Measurements from ENCODE around the gene UBASH3A.
"Not testable (repeated sequence)": the region's sequence is repeated elsewhere in the genome, so short reads cannot be mapped to it uniquely, and the experiment has no call there.

The UBASH3A gene

GRCh38 chr21:42469272-42469671 lies 65.6 kb downstream of the UBASH3A start:
- DNase-seq = no peak

DNA sequence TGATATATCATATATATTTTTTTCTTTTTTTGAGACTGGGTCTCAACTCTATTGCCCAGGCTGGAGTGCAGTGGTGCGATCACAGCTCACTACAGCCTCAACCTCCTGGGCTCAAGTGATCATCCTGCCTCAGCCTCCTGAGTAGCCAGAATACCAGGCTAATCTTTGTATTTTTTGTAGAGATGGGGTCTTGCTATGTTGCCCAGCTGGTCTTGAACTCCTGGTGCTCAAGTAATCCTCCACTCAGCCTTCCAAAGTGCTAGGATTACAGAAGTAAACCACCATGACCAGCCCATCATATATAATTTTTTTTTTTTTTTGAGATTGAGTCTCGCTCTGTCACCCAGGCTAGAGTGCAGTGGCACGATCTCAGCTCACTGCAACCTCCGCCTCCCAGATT lies 66.0 kb downstream of the UBASH3A start:
- not testable (repeated sequence) for DNase-seq

GRCh38 chr21:42471206-42471605 lies 67.5 kb downstream of the UBASH3A start:
- no peak for DNase-seq

- no peak for DNase-seq
Observed at GRCh38 chr21:42471716-42472330, 68.1 kb downstream of the UBASH3A start.

GRCh38 chr21:42472521-42472920 lies 68.8 kb downstream of the UBASH3A start:
- no peak for DNase-seq

DNA sequence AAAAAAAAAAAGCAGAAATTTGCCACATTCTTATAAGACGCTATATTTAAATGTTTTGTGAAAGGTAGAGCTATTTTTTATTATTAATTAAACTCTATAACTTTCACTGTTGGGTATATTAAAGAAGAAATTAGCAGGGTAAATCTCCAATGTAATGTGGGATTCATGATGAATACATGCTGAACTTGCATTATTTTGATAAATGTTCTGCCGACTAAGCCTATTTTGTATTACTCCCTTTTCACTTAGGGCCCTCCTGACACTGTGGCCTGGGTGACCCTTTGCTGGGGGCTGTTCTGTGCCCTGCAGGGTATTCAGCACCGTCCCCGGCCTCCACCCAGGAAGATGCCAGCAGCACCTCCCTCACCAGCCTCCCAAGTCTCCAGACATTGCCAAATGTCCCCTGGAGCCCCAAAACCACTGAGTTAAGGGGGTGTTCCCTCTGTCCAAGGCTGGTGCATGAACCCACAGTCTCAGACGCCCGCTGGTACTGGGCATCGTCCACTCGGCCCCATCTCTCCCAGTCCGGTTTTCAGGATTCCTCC lies 69.9 kb downstream of the UBASH3A start:
- no peak for DNase-seq

DNA sequence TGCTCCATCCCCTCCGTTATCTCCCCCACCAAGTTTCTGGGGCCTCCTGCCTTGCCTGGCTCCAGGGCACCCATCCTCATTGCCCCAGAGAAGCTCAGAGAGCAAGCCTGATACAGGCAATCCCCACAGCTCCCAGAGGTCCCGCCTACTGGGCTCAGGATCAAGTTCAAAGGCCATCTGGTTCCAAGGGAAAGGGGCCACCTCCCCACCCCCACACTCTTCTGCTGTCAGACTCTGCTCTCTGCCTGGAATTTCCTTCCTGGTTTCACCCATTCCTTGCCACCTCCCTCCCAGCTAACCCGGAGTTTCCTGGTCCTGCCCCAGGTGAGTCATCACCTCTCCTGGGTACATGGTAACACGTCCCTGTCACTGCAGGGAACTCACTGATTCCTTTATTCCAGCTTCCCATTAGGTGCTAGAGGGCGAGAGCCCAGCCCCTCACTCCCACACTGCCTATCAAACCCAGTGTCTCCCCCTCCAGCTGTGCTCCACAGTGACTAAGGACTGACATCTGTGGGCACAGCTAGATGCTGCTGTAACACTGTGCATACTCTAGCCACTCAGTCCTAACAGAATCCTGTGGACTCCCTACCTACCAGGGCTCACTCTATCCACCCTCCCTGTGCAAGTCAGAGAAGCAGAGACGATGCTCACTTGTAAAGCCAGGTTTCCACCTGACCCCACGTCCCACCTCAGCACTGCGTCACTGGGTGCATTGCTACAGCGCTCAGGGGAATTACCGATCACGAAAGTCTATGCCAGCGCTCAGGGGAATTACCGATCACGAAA lies 70.5 kb downstream of the UBASH3A start:
- no peak for DNase-seq

GRCh38 chr21:42475036-42475435 lies 71.3 kb downstream of the UBASH3A start:
- DNase-seq = no peak

DNA sequence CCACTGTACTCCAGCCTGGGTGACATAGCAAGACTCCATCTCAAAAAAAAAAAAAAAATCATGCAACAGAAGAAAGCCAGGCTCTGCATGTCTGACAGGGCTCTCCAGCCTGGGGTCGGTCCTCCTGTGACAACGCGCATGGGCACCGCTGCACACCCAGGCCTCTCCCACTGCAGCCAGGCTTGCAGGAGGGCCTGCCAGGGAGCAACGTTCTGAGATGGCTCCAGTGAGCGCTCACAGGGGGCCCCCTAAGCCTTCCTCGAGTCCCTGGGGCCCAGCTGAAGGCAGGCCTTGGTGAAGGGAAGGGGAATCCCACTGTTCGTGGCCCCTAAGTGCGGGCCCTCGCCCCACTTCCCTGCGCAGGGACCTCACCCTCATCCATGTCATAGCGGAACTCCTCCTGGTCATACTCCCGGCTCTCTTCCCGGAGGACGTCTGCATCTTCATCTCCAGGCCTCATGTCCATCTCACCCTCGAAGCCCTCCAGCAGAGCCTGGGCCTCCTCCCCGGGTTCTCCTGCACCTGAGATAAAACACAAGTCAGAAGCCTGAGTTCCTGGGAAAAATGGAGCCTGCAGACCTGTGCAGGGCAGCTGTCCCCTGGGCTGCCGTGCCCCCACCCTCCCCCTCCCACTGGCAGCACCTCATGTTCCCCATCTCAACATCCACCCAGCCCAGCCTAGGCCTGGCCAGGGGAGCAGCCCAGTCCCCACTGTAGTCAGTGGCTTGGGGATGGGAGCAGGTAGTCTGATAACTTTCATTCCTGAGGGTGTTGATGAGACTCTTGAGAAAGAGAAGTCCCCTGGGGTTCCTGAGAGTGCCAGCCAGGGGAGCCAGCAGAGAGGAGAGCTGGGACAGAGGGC lies 72.1 kb downstream of the UBASH3A start:
- no peak for DNase-seq

DNA sequence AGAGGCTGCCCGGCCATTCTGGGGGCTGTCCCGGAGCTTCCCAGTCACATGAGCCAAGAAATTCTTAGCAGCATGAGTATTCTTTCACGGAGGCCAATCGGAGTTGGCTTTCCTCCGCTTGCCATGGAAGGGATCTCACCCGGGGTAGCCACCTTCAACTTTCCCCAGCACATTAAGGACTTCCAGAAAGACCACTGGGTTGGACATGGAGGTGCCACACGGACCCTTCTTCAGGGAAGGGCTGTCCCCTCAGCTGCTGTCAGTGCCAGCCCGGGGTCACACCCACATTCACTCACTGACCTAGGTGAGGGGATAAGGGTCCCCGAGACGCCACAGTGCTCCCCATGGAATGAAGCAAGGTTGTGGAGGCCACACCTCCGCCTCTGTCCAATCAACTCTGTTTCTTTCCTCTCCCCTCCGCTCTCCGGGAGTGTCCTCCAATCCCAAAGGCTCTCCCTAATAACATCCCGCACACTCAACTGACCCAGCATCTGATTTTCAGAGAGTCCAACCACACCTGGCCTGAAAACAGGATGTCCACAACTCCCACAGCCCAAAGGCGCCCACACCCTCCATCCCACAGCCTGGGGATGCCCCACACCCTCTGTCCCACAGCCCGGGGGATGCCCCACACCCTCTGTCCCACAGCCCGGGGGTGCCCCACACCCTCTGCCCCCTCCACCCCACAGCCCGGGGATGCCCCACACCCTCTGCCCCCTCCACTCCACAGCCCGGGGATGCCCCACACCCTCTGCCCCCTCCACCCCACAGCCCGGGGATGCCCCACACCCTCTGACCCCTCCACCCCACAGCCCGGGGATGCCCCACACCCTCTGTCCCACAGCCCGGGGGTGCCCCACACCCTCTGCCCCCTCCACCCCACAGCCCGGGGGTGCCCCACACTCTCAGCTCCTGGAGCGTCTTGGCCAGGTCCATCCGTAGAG lies 73.0 kb downstream of the UBASH3A start:
- no peak for DNase-seq

DNA sequence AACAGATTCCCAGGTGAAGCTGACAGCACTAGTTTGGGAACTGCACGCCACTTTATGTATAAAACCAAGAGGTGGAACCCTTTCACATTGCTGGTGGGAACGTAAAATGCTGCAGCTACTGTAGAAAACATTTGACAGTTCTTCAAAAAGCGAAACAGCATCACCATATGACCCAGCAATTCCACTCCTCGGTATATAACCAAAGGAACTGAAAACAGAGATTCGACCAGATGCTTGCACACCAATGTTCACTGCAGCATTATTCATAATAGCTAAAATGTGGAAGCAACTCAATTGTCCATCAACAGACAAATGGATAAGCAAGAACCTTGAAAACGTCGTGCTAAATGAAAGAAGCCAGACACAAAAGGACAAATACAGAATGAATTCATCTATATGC lies 74.8 kb downstream of the UBASH3A start:
- no peak for DNase-seq

- no peak for DNase-seq
Observed at GRCh38 chr21:42479582-42479981, 75.9 kb downstream of the UBASH3A start.

- no peak for DNase-seq
Observed at GRCh38 chr21:42480736-42481135, 77.0 kb downstream of the UBASH3A start.

- DNase-seq = no peak
Observed at GRCh38 chr21:42481169-42481568, 77.5 kb downstream of the UBASH3A start.

DNA sequence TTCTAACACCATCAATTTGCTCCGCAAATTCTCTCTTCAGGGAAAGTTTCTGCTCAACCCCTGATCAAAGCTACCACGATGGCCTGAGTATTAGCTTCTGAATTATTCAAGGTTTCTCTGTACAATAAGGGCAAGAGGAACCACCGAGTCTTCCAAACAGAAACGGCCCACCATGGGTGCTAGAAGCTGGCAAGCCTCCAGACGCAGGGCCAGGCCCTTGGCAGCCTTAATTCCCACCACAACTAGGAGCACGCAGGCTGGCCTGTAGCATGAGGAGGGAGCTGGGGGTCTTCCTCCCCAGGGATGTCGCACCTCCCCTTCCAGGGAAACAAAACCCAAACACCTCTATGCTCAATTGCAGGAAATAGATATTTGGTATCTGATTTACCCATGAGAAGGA lies 81.3 kb downstream of the UBASH3A start:
- DNase-seq = no peak

DNA sequence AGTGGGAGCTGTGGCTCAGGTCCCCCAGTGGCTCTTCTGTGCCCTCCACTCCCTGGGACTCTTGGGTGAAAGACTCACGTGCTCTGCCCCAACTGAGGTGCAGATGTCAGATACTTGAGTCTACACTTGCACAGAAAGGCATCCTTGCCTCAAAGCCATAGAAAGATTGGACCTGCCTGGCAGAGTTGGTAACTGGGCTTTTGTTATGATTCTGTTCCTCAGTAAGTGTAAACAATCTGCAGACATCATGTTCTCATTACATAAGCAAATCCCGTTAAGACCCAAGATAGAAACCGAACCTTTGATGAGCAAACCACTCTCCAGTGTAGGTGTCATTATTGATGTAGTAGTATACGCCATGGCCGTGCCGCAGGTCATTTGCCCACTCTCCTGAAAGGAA lies 82.4 kb downstream of the UBASH3A start:
- no peak for DNase-seq

DNA sequence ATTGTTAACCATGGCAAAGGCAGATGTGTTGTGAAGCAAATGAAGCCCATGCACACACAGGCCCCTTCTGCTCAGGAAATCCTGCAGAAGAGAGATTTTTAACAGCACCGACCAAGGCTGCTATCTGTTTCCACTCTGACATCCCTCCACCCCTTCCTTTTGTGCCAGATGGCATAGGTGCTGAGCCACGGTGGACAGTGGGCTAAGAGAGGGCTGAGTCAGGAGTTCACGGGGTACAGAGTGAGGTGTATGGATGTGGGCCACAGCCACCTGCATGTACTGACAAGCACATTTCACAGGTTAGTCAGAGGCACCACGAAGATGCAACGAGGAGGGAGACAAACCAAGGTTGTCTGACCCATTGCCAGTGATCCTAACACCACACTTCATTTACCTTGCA lies 82.8 kb downstream of the UBASH3A start:
- DNase-seq = no peak

- no peak for DNase-seq
Observed at GRCh38 chr21:42489006-42489563, 85.4 kb downstream of the UBASH3A start.

GRCh38 chr21:42489991-42490390 lies 86.3 kb downstream of the UBASH3A start:
- no peak for DNase-seq

- no peak for DNase-seq
Observed at GRCh38 chr21:42490720-42491119, 87.0 kb downstream of the UBASH3A start.

DNA sequence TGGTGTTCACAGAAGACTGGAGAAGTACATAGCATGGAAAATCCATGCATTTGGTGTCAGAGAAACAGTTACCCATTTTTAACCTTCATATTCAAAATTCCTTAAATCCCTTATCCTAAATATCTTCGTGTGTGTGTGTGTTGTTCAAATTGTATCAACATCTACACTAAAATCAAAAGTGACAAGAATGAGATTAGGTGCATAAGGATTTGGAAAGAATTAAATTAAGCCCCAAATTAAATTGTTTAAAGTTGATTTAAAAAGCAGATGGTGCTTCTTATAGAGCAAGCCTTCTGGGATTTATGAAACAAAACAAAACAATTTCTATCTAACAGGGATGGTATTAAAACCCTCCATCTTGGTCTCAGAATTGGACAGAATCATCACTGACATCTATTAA lies 87.6 kb downstream of the UBASH3A start:
- DNase-seq = no peak

DNA sequence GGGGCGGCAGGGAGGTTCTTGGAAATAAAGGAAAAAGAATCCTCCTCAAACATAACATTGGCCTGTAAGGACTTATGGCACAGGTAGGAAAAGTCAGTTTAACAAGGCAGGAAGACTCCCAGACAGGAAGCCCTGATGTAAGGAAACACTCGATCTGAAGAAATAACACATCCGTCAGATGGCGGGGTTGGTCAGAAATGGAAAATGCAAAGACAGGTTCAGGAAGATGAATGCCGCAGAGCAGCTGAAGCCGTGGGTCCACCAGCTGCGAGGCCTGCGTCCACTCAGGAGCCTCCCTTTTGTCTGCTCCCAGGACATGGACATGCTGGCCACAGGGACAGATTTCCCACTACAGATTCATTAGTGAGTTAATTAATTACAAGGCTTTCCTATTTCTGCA lies 88.5 kb downstream of the UBASH3A start:
- no peak for DNase-seq
